NCI-H146 treated with DMSO at 0.1 percent for 48 hours (cell line): ENCODE data around the gene TARS2.

Source experiments
- DNase-seq: peaks from one replicate; lab custom pipeline; 2025; ENCODE audit not compliant: unreplicated experiment; lab: John Stamatoyannopoulos, UW

The TARS2 gene

DNA sequence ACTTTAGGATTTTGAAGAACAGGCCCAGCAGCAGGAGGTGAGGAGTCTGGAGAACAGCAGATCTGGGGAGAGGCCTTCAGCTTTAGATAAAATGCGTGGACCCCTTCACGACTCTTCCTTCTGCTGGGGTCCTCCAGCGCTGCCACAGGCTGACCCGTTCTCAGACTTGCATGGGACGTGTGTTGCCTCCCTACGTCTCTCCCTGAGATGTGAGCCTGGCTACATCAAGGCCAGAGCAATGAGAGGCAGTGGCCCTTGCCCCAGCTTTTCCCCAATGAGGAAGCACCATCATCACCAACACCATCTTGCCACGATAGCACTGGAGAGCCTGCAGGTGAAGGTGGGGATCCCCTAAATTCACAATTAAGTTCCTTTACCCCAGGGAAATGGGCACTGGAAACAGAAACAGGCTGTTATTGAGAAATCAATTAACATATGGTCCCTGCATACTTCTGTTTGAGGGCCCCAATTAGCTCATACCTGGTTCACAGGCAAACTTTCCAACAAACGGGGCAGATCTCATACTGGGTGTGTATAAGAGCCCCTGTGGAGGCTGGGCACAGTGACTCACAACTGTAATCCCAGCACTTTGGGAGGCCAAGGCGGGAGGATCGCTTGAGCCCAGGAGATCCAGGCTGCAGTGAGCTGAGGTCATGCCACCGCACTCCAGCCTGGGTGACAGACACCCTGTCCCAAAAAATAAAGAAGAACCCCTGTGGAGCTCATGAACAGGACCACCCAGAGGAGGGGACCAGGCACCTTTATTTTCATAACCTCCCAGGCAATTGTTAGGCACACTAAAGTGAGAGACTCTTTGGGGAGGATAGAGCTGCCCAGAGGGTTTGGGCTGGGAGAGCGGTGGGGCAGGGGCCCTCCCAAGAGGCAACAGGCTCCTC lies 49.9 kb downstream of the TARS2 start:
- DNase-seq, result no peak

DNA sequence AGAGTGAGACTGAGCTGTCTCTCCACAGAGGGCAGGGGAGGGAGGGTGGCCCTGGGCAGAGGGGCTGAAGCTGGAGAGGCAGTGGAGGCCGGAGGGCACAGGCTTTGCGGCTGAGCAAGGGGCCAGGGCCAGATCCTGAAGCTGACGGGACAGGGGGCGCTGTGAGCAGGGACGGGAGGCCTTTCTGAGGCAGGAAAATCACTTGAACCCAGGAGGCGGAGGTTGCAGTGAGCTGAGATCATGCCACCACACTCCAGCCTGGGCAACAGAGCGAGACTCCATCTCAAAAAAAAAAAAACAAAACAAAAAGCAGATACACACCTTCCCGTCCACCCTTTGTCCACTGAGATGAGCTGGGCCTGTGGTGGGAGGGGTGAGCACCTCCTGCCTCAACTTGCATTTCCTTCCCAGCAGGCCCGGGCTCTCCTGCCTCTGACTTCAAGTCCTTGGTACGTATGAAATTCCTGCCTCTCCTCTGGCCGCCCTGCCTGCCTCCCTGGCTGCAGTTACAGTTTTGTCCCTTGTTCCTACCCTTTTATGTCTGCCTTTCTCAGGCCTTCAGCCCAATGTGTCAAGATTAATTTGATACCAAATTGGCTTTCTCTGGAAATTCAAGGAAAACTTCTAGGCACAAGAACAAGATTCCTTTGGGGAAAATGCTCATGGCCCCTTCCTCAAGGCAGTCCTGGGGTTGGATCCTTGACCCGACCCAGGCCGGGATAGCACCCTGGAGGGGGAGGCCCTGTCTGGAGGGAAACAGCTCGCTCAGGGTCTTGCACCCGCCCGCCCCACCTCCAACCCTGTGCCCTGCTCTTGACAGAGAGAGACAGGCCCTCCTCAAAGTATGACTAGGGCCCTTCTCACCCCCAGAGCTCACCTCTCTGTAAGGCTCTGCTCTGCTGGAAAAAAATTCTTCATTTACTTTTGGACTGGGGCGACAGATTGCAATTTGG lies 50.8 kb downstream of the TARS2 start:
- no peak for DNase-seq

DNA sequence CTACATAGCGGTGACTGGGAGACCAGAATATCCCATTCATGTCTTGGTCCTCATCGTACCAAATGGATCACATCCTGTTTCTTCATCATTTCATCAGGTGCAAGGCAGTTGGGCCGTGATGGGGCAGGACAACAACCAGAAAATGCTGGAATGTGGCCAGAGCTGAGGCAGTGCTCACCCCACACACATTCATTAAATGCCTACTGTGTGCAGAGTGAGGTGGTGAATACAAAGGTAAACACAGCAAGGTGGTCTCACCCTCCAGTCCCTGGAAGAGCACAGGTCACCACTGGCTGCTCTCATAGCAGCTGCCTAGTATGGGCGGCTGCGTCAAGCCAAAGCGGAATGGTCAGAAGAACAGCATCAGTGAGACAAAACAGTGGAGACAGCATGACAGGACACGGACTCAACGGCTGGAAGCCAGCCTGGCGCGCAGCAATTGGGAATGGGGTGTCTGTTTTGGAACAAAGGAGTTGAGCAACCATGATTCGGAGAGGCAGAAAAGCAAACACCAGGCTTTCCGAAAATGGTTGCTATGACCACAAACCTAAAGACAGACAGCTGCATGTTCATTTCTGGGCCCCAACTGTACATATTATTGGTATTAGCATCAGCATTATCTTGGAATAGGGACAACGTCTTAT lies 56.4 kb downstream of the TARS2 start:
- DNase-seq, result peak; percentile 63

DNA sequence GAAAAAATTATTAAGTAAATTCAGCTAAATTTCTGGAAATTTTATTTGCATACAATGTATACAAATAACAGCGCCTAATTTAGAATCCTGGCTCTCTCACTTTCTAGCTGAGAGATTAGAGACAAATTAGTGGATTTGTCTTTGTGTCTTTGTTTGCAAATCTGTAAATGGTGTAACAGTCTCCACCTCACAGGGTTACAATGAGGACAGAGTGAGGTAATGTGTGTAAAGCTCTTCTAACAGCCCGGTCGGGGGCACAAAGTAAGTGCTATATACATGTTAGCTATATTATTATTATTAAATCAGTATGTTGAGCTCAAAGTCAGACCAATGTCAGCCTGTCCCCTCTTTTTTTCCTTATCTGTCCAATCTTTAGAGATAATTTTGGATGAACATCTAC lies 57.0 kb downstream of the TARS2 start:
- DNase-seq, result peak; percentile 34

DNA sequence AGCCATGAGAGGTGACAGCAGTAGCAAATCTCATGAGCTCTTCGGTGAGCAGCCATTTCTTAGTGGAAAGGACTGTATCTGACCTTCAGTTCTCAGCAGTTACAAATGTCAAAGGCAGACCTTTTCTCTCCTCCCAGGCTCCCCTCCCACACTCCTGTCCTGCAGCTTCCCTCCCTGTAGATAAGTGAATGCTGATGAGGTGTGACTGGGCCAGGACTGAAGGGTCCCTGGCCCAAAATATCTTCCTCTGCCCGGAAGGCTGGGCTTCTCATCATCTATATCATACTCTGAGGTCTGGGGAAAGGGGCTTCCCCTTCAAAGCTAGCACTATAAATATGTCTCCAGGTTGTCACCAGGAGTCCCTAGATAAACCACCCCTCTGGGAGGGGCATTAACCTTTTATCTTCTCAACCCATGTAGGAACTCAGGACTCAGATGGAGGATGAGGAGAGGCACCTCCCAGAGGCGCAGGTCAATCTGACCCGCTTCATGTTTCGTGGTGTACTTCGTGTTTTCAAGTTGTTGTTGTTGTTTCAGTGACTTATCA lies 58.3 kb downstream of the TARS2 start:
- DNase-seq, result no peak

DNA sequence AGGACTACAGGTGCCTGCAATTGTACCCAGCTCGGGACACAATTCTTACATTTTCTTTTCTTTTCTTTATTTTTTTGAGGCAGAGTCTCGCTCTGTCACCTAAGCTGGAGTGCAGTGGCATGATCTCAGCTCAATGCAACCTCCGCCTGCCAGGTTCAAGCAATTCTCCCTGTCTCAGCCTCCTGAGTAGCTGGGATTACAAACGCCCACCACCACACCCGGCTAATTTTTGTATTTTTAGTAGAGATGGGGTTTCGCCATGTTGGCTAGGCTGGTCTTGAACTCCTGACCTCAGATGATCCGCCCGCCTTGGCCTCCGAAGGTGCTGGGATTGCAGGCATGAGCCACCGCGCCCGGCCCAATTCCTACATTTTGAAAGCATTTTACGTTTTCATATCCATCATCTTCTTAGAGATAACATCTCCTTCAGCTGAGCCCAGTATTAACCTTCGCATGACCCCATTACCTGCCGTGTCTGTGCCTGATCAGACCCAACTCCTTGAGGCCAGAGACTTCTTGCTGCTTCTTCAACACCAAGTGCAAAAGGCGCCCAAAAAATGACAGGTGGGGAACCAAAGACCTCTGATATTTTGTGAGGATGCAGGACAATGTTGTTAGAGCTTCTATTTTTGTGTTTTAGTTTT lies 59.2 kb downstream of the TARS2 start:
- DNase-seq, result no peak

DNA sequence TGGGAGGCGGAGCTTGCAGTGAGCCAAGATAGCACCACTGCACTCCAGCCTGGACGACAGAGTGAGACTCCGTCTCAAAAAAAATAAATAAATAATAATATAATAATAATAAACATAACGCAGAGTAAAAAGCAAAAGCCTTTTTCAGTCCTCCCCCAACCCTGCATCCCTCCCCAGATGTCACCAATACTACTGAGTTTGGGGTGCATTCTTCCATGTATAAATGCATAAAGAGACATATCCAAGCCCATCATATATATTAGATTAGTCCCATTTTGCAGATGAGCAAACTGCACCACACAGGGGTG lies 61.1 kb downstream of the TARS2 start:
- DNase-seq, result no peak

DNA sequence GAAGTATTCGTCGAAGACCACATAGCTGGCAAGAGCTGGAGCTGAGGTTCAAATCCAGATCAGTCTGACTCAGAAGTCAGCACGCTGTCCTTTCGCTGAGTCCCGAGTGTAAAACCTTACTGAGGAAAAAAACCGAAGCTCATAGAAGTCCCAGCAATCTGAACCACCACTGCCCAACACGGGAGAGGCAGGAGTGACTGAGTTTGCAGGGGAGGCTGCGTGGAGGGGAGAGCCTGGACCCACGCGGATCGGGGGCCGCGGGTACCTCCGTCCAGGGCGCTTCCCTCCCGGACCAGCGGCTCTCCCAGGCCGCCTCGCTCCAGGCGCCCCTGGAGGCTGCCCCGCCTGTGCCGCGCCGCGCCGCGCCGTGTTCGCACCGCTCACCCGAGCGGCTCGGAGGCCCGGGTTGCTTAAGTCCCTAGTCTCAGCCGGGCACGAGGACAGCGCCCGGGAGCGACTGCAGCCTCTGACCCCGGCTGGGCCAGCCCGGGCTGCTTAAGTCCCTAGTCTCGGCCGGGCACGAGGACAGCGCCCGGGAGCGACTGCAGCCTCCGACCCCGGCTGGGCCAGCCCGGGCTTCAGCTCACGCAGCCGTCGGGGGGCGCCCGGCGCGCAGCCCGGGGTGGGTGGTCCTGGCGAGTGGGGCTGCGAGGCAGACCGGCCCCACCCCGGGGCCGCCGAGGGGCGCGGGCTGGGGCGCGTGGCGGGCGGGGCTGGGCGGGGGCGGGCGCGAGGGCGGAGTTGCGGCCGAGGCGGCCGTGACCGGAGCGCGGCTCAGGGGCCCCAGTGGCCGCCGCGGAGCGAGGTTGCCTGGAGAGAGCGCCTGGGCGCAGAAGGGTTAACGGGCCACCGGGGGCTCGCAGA lies 61.6 kb downstream of the TARS2 start, which contains the start of gene ADAMTSL4:
ADAMTSL4 (plus strand) TSS at position 777 of the 864 bp plus-strand sequence. CDS start 2,881 bp downstream, outside the sequence.
- DNase-seq, result peak; percentile 42

DNA sequence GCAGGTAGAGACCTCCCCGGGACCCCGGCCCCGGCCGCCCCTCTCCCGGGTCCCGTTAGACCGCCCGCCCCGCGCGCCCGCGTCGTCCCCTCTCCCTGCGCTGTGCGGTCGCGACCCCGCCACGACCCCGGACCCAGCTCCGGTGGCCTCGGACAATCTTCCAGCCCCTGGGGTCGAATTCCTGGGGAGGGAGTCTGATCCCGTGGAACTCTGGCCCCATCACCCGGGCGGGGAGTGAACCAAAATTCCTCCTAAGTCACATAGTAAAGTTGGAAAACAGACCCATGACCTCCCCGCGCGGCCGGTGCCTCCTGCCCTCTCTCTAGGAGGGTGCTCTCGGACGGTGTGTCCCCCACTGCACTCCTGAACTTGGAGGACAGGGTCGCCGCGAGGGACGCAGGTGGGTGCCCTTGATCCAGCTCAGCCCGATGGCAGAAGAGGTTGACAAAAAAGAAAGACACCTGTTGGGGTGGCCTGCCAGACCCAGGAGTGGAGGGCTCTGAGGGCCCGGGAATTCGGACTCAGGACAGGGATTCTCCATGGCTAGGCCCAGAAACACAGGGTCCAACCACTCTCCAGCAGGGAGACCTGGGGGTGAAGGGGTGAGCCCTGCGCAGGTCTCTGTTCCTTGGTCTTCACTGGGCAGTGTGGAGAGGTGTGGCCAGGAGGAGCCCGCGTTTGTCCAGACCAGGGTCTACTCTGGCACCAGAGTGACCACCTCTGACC lies 62.4 kb downstream of the TARS2 start:
- DNase-seq, result no peak

DNA sequence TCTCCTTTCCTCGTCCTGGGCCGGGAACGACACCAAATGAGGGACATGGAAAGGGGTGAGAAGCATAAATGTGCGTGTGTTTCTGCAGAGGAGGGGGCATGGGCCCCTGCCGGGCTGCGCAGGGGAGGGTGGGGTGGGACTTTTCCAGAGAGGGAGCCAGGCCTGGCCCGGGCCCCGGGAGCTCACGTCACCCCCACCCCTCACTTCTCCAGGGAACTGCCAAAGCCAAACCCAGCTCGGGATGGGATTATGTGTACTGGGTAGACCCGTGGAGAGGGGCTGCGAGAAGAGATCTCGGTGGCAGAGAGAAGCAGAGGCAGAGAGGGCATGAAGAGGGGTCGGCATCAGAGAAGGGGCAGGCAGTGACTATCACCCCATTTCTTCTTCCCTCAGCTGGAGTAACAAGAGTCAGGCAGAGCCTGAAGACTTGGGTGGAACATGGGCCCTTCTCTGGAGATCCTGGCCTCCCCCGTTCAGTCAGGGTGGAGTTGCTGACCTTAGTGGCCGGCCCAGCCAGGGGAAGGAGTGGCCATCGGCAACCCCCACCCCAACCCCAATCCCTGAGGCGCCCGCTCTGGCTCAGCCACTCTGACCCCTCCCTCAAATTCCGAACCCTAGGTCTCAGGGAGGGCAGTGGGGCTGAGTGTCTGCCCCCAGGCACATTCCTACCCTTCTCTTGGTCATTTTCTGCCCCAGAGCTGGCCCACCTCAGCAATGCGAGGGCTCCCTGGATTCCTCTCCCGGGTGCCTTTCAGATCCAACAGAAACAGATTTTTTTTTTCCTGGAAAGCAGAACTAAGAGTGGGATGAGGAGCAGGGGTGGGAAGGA lies 63.2 kb downstream of the TARS2 start:
- DNase-seq, result no peak

DNA sequence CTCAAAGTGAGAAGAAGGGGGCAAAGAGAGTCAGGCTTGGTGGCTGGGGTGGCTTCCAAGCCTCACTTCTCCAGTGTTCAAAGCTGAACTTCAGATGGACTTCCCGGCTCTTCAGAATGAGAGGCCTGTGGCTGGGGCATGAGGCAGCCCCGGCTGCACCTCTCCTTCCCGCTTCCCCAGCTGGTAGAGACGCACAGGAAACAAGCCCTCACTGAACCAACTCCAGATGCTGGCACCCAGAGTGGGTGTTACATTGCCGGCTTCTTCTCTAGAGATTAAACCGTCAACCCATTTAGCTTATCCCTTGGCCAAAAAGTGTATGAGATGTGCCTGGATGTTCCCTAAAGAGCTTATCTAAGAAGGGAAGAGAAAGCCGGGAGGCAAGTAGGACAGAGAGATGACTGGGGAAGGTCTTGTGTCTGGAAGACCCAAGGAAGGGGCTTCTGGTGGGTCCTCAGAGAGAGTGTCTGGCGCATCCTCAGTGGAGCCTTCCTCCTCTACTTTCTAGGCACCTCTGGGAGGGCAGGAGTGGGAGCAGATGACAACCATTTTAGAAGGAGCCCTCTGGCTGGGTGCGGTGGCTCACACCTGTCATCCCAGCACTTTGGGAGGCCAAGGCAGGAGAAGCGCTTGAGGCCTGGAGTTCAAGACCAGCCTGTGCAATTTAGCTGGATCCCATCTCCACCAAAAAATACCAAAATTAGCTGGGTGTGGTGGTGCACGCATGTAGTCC lies 64.0 kb downstream of the TARS2 start:
- no peak for DNase-seq

DNA sequence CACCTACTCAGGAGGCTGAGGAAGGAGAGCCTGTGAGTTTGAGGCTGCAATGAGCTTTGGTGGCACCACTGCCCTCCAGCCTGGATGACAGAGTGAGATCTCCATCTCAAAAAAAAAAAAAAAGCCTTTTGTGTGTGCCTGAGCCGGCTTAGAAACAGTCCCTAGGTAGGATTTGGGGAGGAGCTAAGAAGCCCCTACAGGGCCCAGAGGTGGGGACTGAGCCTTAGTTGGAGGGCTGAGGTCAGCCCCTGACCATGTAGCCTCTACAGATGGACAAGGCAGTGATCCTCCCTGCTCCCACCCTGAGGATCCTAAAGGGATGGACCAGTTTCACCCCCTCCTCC lies 64.5 kb downstream of the TARS2 start:
- no peak for DNase-seq

DNA sequence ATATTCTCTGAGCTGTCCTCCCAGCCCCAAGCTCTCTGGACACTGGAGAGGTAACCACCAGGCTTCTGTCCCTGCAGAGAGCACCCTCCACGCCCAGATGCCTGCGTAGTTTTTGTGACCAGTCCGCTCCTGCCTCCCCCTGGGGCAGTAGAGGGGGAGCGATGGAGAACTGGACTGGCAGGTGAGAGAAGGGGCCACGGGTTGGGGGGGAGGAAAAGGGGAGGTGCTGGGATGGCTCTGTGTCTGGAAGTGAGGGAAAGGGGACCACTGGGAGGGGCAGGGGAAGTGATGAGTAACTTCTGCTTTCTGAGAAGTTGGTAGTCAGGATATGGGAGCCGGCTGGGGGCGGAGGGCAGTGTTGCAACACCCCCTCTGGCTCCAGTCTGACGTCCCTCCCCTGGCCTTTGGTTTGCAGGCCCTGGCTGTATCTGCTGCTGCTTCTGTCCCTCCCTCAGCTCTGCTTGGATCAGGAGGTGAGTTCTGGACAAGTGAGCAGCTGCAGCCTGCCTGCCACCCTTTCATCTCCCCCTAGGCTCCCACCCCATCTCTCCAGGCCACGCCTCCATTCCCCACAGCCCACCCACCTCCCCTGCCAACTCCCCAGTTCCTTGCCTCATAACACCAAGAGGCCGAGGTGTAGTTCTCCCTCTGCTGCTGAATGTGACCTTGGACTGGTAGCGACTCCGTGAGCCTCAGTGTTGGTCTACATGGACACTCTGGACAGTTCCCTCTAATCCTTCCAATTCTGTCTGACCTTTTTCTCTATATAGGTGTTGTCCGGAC lies 65.1 kb downstream of the TARS2 start:
- DNase-seq, result no peak

DNA sequence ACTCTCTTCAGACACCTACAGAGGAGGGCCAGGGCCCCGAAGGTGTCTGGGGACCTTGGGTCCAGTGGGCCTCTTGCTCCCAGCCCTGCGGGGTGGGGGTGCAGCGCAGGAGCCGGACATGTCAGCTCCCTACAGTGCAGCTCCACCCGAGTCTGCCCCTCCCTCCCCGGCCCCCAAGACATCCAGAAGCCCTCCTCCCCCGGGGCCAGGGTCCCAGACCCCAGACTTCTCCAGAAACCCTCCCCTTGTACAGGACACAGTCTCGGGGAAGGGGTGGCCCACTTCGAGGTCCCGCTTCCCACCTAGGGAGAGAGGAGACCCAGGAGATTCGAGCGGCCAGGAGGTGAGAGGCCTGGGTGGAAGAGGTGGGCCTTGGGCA lies 65.7 kb downstream of the TARS2 start:
- no peak for DNase-seq

DNA sequence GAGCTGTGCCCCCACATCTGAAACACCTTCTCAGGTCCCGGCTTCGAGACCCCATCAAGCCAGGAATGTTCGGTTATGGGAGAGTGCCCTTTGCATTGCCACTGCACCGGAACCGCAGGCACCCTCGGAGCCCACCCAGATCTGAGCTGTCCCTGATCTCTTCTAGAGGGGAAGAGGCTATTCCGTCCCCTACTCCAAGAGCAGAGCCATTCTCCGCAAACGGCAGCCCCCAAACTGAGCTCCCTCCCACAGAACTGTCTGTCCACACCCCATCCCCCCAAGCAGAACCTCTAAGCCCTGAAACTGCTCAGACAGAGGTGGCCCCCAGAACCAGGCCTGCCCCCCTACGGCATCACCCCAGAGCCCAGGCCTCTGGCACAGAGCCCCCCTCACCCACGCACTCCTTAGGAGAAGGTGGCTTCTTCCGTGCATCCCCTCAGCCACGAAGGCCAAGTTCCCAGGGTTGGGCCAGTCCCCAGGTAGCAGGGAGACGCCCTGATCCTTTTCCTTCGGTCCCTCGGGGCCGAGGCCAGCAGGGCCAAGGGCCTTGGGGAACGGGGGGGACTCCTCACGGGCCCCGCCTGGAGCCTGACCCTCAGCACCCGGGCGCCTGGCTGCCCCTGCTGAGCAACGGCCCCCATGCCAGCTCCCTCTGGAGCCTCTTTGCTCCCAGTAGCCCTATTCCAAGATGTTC lies 66.3 kb downstream of the TARS2 start:
- no peak for DNase-seq

DNA sequence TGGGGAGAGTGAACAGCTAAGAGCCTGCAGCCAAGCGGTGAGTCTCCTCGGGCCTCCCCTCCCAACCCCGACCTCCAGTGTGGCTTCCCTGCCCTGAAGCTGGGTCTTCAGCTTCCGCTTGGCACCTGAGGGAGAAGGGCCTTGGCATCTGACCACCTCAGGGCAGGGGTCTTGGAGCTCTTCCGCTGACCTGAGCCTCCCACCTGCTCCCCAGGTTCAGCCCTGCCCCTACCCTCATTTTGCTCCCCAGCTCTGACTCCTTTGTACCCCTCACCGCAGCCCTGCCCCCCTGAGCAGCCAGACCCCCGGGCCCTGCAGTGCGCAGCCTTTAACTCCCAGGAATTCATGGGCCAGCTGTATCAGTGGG lies 66.8 kb downstream of the TARS2 start:
- DNase-seq, result no peak
